K562 (cell line): ENCODE data around the gene KLHL22. TPM values are rescaled to one million over a fixed set of nuclear protein-coding genes. Genes with fewer than 3 reads are reported as not detected.

ENCODE experiments used
- ARHGAP35 ChIP-seq: fragments of 450-650 bp; IDR thresholded peaks from 2 replicates; pipeline ENCODE4 v1.6.1; 2018; ENCODE audit not compliant: partially characterized antibody
- MTA2 ChIP-seq: fragments of 450-650 bp; IDR thresholded peaks from 2 replicates; pipeline ENCODE4 v1.6.1; 2016; ENCODE audit warnings: low read depth
- PRDM10 ChIP-seq: fragments of 450-650 bp; IDR thresholded peaks from 2 replicates; pipeline ENCODE4 v1.6.1; 2018; ENCODE audit not compliant: partially characterized antibody
- PTRF ChIP-seq: fragments of 450-650 bp; IDR thresholded peaks from 2 replicates; pipeline ENCODE4 v1.6.1; 2016; ENCODE audit warnings: mild to moderate bottlenecking, missing genetic modification characterization, missing compliant biosample characterization
- SMARCA5 ChIP-seq: fragments of 450-650 bp; IDR thresholded peaks from 2 replicates; pipeline ENCODE4 v1.6.1; 2016
- SRSF9 ChIP-seq: fragments of 200-400 bp; formaldehyde crosslinking; IDR thresholded peaks from 2 replicates; pipeline ENCODE4 v1.6.1; 2017; ENCODE audit warnings: low read depth, low read length, borderline replicate concordance
- ZBTB5 ChIP-seq: fragments of 450-650 bp; IDR thresholded peaks from 2 replicates; pipeline ENCODE4 v1.6.1; 2017; ENCODE audit warnings: antibody characterized with exemption
- polyA plus RNA-seq, 8 experiments: library from polyadenylated mRNA; depleted of rRNA in 4 of 8; stranded (reverse) in 5 of 8; unstranded in 3 of 8; fragments of >200 nt; fragmentation: Nextera tagmentation in 2 of 8; fragmentation: Illumina TruSeq in 1 of 8; extraction: Ambion mirVana in 2 of 8; extraction: Trizol in 1 of 8; gene quantifications; 2 replicates each; pipeline versions ENCODE4 v1.2.1 to v1.2.3, GENCODE V29; 2011 to 2014; ENCODE audit warnings: inconsistent platforms in 1 of 8, missing spikeins in 1 of 8
- total RNA-seq, 7 experiments: library from RNA; depleted of rRNA in 6 of 7; stranded (reverse); fragments of >200 nt in 6 of 7; fragmentation: Illumina TruSeq in 2 of 7; extraction: Trizol in 2 of 7; gene quantifications; 2 replicates each; pipeline versions ENCODE4 v1.2.1 to v1.2.3, GENCODE V29; 2011 to 2021; ENCODE audit warnings: low replicate concordance in 1 of 7
- TF ChIP-seq, protein P1 (sequence below): fragments of 450-650 bp; IDR thresholded peaks from 2 replicates; pipeline ENCODE4 v1.6.1; 2016; ENCODE audit warnings: mild to moderate bottlenecking, moderate library complexity

Gene KLHL22
- total and polyA plus RNA-seq, 9 of the 15 experiments (the other 6 are each of a cell fraction or from before 2014, with no cell fraction given) = 1.3 to 25.6 (median 15.2) TPM

GRCh38 chr22:20392983-20393704, 102.5 kb downstream of the KLHL22 start (continued):
- TF ChIP-seq, protein P1, sequence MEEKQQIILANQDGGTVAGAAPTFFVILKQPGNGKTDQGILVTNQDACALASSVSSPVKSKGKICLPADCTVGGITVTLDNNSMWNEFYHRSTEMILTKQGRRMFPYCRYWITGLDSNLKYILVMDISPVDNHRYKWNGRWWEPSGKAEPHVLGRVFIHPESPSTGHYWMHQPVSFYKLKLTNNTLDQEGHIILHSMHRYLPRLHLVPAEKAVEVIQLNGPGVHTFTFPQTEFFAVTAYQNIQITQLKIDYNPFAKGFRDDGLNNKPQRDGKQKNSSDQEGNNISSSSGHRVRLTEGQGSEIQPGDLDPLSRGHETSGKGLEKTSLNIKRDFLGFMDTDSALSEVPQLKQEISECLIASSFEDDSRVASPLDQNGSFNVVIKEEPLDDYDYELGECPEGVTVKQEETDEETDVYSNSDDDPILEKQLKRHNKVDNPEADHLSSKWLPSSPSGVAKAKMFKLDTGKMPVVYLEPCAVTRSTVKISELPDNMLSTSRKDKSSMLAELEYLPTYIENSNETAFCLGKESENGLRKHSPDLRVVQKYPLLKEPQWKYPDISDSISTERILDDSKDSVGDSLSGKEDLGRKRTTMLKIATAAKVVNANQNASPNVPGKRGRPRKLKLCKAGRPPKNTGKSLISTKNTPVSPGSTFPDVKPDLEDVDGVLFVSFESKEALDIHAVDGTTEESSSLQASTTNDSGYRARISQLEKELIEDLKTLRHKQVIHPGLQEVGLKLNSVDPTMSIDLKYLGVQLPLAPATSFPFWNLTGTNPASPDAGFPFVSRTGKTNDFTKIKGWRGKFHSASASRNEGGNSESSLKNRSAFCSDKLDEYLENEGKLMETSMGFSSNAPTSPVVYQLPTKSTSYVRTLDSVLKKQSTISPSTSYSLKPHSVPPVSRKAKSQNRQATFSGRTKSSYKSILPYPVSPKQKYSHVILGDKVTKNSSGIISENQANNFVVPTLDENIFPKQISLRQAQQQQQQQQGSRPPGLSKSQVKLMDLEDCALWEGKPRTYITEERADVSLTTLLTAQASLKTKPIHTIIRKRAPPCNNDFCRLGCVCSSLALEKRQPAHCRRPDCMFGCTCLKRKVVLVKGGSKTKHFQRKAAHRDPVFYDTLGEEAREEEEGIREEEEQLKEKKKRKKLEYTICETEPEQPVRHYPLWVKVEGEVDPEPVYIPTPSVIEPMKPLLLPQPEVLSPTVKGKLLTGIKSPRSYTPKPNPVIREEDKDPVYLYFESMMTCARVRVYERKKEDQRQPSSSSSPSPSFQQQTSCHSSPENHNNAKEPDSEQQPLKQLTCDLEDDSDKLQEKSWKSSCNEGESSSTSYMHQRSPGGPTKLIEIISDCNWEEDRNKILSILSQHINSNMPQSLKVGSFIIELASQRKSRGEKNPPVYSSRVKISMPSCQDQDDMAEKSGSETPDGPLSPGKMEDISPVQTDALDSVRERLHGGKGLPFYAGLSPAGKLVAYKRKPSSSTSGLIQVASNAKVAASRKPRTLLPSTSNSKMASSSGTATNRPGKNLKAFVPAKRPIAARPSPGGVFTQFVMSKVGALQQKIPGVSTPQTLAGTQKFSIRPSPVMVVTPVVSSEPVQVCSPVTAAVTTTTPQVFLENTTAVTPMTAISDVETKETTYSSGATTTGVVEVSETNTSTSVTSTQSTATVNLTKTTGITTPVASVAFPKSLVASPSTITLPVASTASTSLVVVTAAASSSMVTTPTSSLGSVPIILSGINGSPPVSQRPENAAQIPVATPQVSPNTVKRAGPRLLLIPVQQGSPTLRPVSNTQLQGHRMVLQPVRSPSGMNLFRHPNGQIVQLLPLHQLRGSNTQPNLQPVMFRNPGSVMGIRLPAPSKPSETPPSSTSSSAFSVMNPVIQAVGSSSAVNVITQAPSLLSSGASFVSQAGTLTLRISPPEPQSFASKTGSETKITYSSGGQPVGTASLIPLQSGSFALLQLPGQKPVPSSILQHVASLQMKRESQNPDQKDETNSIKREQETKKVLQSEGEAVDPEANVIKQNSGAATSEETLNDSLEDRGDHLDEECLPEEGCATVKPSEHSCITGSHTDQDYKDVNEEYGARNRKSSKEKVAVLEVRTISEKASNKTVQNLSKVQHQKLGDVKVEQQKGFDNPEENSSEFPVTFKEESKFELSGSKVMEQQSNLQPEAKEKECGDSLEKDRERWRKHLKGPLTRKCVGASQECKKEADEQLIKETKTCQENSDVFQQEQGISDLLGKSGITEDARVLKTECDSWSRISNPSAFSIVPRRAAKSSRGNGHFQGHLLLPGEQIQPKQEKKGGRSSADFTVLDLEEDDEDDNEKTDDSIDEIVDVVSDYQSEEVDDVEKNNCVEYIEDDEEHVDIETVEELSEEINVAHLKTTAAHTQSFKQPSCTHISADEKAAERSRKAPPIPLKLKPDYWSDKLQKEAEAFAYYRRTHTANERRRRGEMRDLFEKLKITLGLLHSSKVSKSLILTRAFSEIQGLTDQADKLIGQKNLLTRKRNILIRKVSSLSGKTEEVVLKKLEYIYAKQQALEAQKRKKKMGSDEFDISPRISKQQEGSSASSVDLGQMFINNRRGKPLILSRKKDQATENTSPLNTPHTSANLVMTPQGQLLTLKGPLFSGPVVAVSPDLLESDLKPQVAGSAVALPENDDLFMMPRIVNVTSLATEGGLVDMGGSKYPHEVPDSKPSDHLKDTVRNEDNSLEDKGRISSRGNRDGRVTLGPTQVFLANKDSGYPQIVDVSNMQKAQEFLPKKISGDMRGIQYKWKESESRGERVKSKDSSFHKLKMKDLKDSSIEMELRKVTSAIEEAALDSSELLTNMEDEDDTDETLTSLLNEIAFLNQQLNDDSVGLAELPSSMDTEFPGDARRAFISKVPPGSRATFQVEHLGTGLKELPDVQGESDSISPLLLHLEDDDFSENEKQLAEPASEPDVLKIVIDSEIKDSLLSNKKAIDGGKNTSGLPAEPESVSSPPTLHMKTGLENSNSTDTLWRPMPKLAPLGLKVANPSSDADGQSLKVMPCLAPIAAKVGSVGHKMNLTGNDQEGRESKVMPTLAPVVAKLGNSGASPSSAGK = no peak
- TF ChIP-seq MTA2 (no peak), PRDM10 (no peak), ZBTB5 (no peak), PTRF (tag) (no peak), SMARCA5 (no peak), ARHGAP35 (no peak), SRSF9 (no peak)
